ENCODE results near the gene BMPR1A.
"Not testable (repeated sequence)": the region's sequence is repeated elsewhere in the genome, so short reads cannot be mapped to it uniquely, and the experiment has no call there.

Gene BMPR1A

DNA sequence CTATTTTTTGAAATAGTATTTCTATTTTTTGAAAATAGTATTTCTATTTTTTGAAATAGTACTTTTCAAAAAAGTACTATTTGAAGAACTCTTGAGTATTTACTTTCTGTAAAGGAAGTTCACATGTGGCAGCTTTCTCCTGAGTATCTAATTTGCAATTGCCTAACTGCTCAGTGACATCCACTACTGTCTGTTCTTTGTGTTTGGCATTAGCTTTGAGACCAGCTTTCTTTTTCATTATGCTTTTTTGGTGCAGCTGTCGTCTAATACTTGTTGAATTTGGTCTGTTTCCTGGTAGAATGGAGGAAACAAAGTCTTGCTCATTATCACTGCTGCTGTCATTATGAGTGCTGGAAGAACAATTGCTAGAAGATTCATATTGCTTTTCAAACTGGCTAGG is 99.1 kb downstream of the BMPR1A start:
- Mint-ChIP-seq H3K27ac (no peak overlapping the region), H3K27me3 (no peaks in the 10 kb centered on the region), H3K36me3 (peaks cover 41% of the 10 kb centered on the region), H3K4me1 (no peaks in the 10 kb centered on the region), H3K4me3 (no peak overlapping the region), H3K9me3 (peaks cover 7% of the 10 kb centered on the region)
- no peak for ATAC-seq

DNA sequence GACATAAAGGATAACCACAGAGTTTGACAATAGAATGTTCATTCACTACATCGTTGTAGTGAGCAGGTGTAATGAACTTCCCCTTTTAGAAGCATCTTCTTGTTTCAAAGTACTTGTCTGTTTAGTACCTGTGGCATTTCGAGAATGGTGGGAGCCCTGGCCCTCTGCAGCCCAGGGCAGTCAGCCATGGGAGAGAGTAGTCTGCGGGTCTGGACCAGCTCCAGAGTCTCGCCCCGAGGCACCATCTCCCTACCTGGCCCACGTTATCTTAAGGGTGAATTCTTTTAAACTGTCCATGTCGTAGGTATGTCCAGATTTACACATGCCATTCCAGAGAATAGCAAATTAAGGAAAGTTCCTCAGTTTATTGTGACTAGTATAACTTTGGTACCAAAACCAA is 99.7 kb downstream of the BMPR1A start:
- Mint-ChIP-seq H3K27ac (no peak overlapping the region), H3K4me3 (no peak overlapping the region), H3K4me1 (no peaks in the 10 kb centered on the region), H3K36me3 (peaks cover 40% of the 10 kb centered on the region), H3K9me3 (peaks cover 7% of the 10 kb centered on the region), H3K27me3 (no peaks in the 10 kb centered on the region)
- no peak for ATAC-seq

DNA sequence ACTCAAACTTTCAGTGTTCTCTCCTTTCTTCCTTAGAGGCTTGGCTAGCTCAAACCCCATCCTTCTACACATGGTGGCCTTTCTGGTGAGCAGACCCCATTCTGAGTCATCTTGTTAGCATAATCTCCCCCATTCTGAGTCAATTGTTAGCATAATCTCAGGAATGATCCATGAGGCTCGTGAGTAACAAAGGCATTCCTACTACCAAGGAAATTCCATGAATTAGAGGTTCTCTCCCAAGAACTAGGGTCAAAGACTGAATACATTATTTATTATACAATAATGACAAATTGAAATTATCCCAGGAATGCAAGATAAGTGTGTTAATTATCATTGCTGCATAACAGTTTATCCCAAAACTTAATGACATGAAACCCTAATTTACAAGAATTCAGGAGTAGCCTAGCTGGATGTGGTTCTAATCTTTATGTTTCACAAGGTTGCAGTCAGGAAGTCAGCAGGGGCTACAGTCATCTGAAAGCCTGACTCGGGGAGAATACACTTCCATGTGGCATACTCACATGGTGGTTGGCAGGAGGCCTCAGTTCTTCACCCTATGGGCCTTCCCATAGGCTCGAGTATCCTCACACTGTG is 100.8 kb downstream of the BMPR1A start:
- ATAC-seq, result no peak
- H3K9me3 Mint-ChIP-seq, result peaks cover 3% of the 10 kb centered on the region
- H3K27ac Mint-ChIP-seq, result no peak overlapping the region
- no peaks in the 10 kb centered on the region for H3K4me1 Mint-ChIP-seq
- no peak overlapping the region for H3K4me3 Mint-ChIP-seq
- H3K27me3 Mint-ChIP-seq, result no peaks in the 10 kb centered on the region
- H3K36me3 Mint-ChIP-seq, result peaks cover 31% of the 10 kb centered on the region

DNA sequence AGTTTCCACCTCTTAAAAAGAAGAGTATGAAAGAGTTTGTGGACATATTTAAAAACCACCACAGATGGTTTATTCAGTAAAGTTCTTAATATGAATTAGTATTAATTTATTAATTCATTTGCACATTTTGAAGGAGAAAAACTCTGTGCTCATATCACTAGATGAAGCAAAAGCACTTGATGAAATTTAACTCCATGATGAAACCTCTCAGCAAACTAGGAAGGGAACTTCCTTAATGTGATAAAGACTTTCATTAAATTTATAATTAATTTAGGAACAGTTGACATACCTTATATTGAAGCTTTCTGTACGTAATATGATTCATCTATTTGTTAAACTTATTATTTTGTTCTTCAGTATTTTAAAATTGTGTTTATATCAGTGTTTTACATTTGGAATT is 101.6 kb downstream of the BMPR1A start:
- Mint-ChIP-seq H3K36me3 (peaks cover 28% of the 10 kb centered on the region), H3K27ac (no peak overlapping the region), H3K4me3 (no peak overlapping the region), H3K9me3 (peaks cover 3% of the 10 kb centered on the region), H3K4me1 (no peaks in the 10 kb centered on the region), H3K27me3 (no peaks in the 10 kb centered on the region)
- ATAC-seq, result no peak

DNA sequence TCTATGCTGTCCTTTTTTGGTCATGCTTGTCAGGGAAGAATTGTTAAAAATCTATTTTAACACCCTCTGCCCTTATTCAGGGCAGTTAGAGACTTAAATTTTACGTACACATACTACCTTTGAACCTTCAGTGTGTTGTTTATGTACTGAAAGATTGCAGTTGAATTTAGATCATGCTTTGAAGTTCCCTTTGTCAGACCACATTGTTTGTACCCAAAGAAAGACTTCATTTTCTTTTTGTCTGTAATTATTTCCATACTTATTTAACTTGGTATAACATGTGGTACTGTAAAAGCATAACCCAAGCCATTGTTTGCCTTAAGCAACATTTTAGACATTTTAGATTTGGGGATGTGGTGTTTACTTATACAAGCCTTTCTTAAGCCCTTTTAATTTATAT is 104.9 kb downstream of the BMPR1A start:
- no peak overlapping the region for H3K4me3 Mint-ChIP-seq
- no peaks in the 10 kb centered on the region for H3K9me3 Mint-ChIP-seq
- no peaks in the 10 kb centered on the region for H3K27me3 Mint-ChIP-seq
- peaks cover 8% of the 10 kb centered on the region for H3K4me1 Mint-ChIP-seq
- no peak for ATAC-seq
- no peak overlapping the region for H3K27ac Mint-ChIP-seq
- H3K36me3 Mint-ChIP-seq, result peaks cover 25% of the 10 kb centered on the region

DNA sequence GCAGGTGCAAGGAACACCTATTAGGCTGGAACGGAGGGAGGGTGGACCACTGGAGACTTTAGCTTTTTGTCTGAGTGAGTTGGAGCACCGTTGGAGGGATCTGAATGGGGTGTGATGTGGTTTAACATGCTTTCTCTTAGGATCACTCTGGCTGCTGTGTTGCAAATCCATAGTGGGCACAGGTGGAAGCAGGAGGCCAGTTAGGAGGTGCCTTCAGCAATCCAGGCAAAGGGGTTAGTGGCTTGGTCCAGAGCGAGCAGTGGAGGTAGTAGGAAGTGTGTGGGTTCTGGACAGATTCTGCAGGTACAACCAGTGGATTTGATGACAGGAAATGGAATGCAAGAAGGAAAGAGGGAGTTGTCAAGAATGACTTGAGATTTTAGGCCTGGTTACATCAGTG is 106.0 kb downstream of the BMPR1A start:
- Mint-ChIP-seq H3K4me3 (no peak overlapping the region), H3K4me1 (peaks cover 8% of the 10 kb centered on the region), H3K27me3 (no peaks in the 10 kb centered on the region), H3K9me3 (no peaks in the 10 kb centered on the region), H3K36me3 (peaks cover 25% of the 10 kb centered on the region), H3K27ac (no peak overlapping the region)
- ATAC-seq, result no peak

DNA sequence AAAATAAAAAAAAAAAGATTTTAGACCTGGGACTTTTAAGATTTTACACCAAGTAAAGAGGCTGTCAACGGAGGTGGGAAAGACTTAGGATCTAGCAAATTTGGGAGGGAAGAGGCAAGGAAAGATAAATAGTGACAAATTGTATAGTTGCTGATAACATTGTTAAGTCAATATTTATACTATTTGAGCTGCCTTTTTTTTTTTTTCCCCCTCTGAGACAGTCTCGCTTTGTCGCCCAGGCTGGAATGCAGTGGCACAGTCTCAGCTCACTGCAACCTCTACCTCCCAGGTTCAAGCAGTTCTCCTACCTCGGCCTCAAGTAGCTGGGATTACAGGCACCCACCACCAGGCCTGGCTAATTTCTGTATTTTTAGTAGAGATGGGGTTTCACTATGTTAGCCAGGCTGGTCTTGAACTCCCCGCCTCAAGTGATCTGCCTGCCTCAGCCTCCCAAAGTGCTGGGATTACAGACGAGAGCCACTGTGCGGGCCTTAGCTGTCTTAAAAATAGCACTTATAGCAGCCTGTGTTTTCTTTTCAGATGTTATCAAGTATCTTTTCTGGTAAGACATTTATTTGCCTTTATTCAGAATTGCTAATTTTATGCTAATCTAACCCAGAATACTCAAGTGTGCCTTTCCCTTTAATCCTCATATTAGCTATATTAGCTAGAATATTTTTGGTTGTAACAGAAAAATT is 106.5 kb downstream of the BMPR1A start:
- Mint-ChIP-seq H3K27ac (no peak overlapping the region), H3K36me3 (peaks cover 30% of the 10 kb centered on the region), H3K27me3 (no peaks in the 10 kb centered on the region), H3K4me1 (peaks cover 8% of the 10 kb centered on the region), H3K9me3 (no peaks in the 10 kb centered on the region), H3K4me3 (no peak overlapping the region)
- ATAC-seq, result no peak

DNA sequence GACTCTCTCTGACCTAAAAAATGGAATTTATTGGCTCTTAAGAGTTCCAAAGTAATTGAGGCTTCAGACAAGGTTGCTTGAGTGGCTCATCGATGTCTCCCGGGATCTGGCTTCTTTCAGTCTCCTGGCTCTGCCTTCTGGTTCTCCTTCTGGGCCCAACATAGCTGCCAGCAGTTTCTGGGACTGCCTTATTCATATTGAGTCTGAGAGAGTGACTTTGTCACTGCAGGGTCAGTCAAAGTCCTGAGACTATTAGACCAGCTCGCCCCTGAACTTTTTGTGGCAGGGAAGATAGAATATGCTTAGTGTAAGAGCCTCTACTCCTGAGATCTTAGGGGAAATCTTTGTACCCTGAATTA is 107.0 kb downstream of the BMPR1A start:
- Mint-ChIP-seq H3K36me3 (peaks cover 27% of the 10 kb centered on the region), H3K27me3 (no peaks in the 10 kb centered on the region), H3K27ac (no peak overlapping the region), H3K4me1 (peaks cover 8% of the 10 kb centered on the region), H3K4me3 (no peak overlapping the region), H3K9me3 (no peaks in the 10 kb centered on the region)
- ATAC-seq, result no peak

DNA sequence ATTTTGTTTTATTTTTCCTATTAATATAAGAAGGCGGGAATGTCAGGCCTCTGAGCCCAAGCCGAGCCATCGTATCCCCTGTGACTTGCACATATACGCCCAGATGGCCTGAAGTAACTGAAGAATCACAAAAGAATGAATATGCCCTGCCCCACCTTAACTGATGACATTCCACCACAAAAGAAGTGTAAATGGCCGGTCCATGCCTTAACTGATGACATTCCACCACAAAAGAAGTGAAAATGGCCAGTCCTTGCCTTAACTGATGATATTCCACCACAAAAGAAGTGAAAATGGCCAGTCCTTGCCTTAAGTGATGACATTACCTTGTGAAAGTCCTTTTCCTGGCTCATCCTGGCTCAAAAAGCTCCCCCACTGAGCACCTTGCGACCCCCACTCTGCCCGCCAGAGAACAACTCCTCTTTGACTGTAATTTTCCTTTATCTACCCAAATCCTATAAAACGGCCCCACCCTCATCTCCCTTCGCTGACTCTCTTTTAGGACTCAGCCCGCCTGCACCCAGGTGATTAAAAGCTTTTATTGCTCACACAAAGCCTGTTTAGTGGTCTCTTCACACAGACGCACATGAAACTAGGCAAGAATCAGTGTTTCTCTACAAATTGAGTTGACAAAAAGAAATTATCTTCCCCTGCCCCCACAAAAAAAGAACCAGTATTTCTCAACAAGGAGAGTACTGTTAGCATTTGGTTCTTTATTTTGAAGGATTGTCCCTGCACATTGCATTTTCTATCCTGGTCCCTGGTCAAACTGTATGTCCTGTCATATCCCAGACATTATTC is 108.8 kb downstream of the BMPR1A start:
- H3K4me3 Mint-ChIP-seq, H3K4me1 Mint-ChIP-seq, ATAC-seq, H3K27me3 Mint-ChIP-seq, H3K27ac Mint-ChIP-seq, H3K9me3 Mint-ChIP-seq: not testable (repeated sequence)
- peaks cover 27% of the 10 kb centered on the region for H3K36me3 Mint-ChIP-seq

DNA sequence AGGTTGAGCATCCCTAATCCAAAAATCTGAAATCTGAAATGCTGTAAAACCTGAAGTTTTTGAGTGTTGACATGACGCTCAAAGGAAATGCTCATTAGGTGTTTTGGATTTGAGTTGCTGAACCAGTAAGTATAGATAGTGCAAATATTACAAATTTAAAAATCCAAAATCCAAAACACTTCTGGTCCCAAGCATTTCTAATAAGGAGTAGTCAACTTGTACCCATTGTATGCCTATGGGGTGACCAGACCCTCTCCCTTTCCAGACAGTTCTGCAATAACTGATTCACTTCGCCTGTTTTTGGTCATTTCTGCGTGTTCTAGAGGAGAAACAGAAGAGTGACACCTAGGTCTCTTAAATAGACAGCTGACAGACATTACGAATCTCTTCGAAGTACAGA is 110.7 kb downstream of the BMPR1A start:
- Mint-ChIP-seq H3K9me3 (no peaks in the 10 kb centered on the region), H3K4me1 (peaks cover 8% of the 10 kb centered on the region), H3K36me3 (peaks cover 36% of the 10 kb centered on the region), H3K27me3 (no peaks in the 10 kb centered on the region), H3K27ac (no peak overlapping the region), H3K4me3 (no peak overlapping the region)
- no peak for ATAC-seq

DNA sequence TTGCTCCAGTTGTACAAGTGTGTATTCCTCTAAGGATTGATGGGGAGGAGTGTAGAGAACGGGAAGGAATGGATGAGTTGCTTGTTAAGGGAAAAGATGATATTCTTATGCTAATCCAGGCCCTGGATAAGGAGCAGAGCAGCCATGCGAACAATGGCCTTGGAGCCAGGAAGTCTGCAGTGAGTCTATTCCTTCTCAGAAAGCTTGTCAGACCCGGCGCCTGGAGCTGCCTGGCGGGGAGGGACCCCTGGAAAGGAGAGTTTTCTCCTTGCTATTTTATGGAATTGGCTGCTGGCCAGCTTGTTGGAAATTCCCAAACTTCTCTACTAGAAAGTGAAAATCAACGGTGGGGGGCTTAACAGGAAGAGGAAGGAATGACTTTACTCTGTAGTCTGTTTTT is 111.9 kb downstream of the BMPR1A start:
- Mint-ChIP-seq H3K4me3 (no peak overlapping the region), H3K27ac (no peak overlapping the region), H3K4me1 (peaks cover 8% of the 10 kb centered on the region), H3K36me3 (peaks cover 31% of the 10 kb centered on the region), H3K27me3 (no peaks in the 10 kb centered on the region), H3K9me3 (no peaks in the 10 kb centered on the region)
- ATAC-seq, result no peak

DNA sequence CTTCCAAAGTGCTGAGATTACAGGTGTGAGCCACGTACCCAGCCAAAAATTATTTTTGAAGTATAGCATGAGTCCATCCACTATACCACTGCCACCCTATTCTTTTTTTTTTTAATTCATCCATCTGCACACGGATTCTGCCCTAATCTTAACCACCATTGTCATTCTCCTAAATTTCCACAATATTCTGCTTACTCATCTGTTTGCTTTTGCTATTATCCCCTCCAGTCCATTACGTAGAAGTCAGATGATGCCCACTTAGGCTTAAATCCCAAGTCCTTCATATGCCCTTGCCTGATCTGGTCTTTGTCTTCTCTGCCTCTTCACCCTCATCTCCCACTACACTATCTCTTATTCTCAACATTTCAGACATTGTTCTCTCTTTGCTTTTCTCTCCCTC is 114.3 kb downstream of the BMPR1A start:
- no peak overlapping the region for H3K4me3 Mint-ChIP-seq
- no peak overlapping the region for H3K27ac Mint-ChIP-seq
- ATAC-seq, result no peak
- H3K4me1 Mint-ChIP-seq, result no peaks in the 10 kb centered on the region
- no peaks in the 10 kb centered on the region for H3K9me3 Mint-ChIP-seq
- H3K27me3 Mint-ChIP-seq, result no peaks in the 10 kb centered on the region
- peaks cover 19% of the 10 kb centered on the region for H3K36me3 Mint-ChIP-seq

DNA sequence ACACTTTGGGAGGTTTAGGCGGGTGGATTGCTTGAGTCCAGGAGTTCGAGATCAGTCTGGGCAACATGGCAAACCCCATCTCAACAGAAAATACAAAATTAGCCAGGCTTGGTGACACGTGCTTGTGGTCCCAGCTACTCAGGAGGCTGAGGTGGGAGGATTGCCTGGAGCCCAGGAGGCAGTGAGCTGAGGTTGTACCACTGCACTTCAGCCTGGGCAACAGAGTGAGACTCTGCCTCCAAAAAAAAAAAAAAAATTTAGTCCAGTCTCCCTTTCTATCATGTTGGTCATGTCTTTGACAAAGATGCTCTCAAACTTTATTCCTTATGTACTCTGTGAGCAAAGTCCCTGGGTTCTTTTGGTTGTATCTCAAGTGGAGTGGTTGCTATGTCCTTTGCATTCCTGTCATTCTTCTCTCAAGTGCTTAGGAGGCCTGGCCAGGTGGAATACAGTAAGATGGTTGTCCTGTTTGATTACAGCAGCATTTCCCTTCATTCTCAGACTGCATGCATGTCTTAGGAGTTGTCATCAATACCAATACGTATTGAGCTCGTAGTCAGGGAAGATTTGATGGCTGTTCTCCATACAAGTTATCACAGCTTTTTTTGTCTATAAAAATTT is 115.3 kb downstream of the BMPR1A start:
- no peak overlapping the region for H3K4me3 Mint-ChIP-seq
- H3K4me1 Mint-ChIP-seq, result no peaks in the 10 kb centered on the region
- H3K9me3 Mint-ChIP-seq, result no peaks in the 10 kb centered on the region
- peaks cover 19% of the 10 kb centered on the region for H3K36me3 Mint-ChIP-seq
- H3K27ac Mint-ChIP-seq, result no peak overlapping the region
- no peaks in the 10 kb centered on the region for H3K27me3 Mint-ChIP-seq
- no peak for ATAC-seq

DNA sequence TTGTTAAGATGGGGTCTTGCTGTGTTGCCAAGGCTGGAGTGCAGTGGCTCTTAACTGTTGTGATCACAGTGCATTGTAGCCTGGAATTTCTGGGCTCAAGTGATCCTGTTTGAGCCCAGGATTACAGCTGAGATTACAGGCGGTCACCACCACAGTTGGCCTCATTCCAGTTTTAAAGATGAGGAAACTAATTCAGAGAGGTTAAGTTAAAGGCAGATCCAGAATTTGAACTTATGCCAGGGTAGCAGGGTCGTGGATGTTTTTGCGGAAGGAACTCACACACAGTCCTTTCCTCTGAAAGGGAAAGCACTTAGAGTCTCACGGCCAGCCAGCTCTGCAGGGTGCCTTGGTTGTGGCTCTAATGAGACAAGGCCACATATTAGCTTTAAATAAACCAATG is 116.3 kb downstream of the BMPR1A start:
- Mint-ChIP-seq H3K27me3 (no peaks in the 10 kb centered on the region), H3K36me3 (peaks cover 15% of the 10 kb centered on the region), H3K27ac (no peak overlapping the region), H3K4me1 (no peaks in the 10 kb centered on the region), H3K9me3 (no peaks in the 10 kb centered on the region), H3K4me3 (no peak overlapping the region)
- ATAC-seq, result no peak

DNA sequence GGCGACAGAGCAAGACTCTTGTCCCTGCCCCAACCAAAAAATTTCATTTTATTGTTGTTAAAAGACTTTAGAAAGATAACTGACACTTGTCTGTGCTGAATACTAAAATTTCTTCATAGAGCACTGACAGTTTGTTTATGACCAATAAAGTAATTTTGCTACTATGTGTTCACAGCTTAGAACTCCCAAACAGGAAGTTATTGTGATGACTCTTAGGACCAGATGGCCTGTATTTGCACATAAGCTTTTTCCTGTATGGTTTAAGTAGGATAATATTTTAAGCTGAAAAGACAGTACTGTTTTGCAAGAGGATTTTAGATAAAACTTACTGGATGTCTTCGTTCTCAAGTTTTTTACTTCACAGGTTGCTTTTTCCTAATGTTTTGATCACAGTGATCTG is 120.3 kb downstream of the BMPR1A start:
- H3K27me3 Mint-ChIP-seq, result no peaks in the 10 kb centered on the region
- no peak for ATAC-seq
- no peak overlapping the region for H3K27ac Mint-ChIP-seq
- no peak overlapping the region for H3K4me3 Mint-ChIP-seq
- H3K4me1 Mint-ChIP-seq, result peaks cover 10% of the 10 kb centered on the region
- H3K36me3 Mint-ChIP-seq, result peaks cover 10% of the 10 kb centered on the region
- no peaks in the 10 kb centered on the region for H3K9me3 Mint-ChIP-seq

Data from stimulated activated memory B cell treated with anti-CD40 and anti-IgM and Interleukin-4, amounts not matched to agents 10 μg/mL and 1 μg/mL and 100 μg/mL, for 72 hours (primary cell).